IMR-90 (cell line): ENCODE measurements around the gene HECW1.

Experiments used
- CEBPB ChIP-seq: IDR thresholded peaks from 2 replicates; pipeline ENCODE4 v1.6.1; 2012; ENCODE audit warnings: low read depth, low read length, improper control_type of control experiment
- ELK1 ChIP-seq: fragments of 150-350 bp; IDR thresholded peaks from 2 replicates; pipeline ENCODE4 v1.6.1; 2016; ENCODE audit warnings: low read depth, mild to moderate bottlenecking, low read length, moderate library complexity, borderline replicate concordance
- POLR2A ChIP-seq: IDR thresholded peaks from 2 replicates; pipeline ENCODE4 v1.6.1; 2012; ENCODE audit warnings: mild to moderate bottlenecking, low read depth, low read length
- RCOR1 ChIP-seq: IDR thresholded peaks from 2 replicates; pipeline ENCODE4 v1.6.1; 2012; ENCODE audit warnings: mild to moderate bottlenecking, low read length, improper control_type of control experiment; ENCODE audit not compliant: insufficient replicate concordance
- SMC3 ChIP-seq: fragments of 150-350 bp; IDR thresholded peaks from 2 replicates; pipeline ENCODE4 v1.6.1; 2016; ENCODE audit warnings: low read depth, mild to moderate bottlenecking, antibody characterized with exemption, low read length, moderate library complexity
- TF ChIP-seq, protein P1 (sequence below): conservative IDR thresholded peaks from 2 replicates; pipeline ENCODE4 v1.5.1; 2012; ENCODE audit warnings: mild to moderate bottlenecking, low read depth, low read length, improper control_type of control experiment

DNA sequence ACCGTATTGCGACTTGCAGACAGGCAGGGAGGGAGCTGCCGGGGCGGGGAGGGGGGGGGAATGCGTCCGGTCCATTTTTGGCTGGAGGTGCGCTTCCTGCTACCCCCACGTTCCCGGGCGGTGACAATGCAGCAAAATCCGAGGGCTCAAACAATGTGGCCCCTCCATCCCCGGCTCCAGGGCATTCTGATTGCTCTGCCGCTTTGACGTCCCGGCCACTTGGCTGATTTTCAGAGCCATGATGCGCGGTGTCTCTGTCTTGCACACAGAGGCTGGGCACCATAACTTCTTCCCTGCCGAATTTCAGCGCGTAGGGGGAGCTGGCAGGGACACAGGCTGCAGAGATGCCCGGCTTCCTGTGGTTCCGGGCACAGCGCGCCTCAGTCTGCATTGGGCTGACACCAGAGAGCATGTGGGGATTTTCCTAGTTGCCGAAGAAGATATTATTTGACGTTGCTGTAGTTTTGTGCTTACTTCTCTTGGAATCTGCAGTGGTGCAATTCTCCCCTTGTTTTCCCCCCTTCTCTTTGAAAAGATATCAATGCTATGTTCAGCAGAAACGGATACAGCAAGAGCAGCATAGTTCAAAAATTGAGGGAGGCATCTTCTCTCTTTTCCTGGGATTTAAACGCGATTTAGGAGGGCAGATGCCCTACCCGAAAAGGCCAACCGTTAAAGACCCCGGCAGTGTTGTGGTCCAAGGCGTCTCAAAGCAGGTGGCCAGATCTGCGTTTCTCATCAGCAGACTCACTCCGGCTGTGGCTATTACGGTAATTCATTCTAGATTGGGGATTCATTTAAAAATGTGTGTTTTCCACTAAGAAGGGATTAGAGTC lies 1.4 kb downstream of the HECW1 start:
- TF ChIP-seq, protein P1, sequence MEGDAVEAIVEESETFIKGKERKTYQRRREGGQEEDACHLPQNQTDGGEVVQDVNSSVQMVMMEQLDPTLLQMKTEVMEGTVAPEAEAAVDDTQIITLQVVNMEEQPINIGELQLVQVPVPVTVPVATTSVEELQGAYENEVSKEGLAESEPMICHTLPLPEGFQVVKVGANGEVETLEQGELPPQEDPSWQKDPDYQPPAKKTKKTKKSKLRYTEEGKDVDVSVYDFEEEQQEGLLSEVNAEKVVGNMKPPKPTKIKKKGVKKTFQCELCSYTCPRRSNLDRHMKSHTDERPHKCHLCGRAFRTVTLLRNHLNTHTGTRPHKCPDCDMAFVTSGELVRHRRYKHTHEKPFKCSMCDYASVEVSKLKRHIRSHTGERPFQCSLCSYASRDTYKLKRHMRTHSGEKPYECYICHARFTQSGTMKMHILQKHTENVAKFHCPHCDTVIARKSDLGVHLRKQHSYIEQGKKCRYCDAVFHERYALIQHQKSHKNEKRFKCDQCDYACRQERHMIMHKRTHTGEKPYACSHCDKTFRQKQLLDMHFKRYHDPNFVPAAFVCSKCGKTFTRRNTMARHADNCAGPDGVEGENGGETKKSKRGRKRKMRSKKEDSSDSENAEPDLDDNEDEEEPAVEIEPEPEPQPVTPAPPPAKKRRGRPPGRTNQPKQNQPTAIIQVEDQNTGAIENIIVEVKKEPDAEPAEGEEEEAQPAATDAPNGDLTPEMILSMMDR = no peak
- TF ChIP-seq CEBPB = no peak
- TF ChIP-seq ELK1 = no peak
- TF ChIP-seq POLR2A = no peak
- TF ChIP-seq SMC3 = no peak
- TF ChIP-seq RCOR1 = no peak
